ENCODE data around the gene EPHB6. TPM values are rescaled to one million over a fixed set of nuclear protein-coding genes. Genes with fewer than 3 reads are reported as not detected.

EPHB6 gene
- total RNA-seq, 4 donors from 2014 or later = 158 to 346 (median 221) TPM

- WGBS, 2 donors = 69 to 78% methylated on average over 7 to 11 of the region's 14 CpGs
- intact Hi-C loops (cut with DNase I; ENCODE audit: low total_unique reads) = no loop called here
- no peak for TF ChIP-seq POLR2A (IDR thresholded peaks at IDR 0.05)
- no peak for TF ChIP-seq CTCF (IDR thresholded peaks at IDR 0.05)
- DNase-seq (ENCODE audit: low spot score in 2 of 2) = peak in 1 of 2 donors; percentile 83
- H3K4me3 ChIP-seq (ENCODE audit: low read depth, poor library complexity, severe bottlenecking) = no peak overlapping the region
Observed at GRCh38 chr7:142870566-142871259, 15.8 kb downstream of the EPHB6 start.

GRCh38 chr7:142871260-142872105 is 16.6 kb downstream of the EPHB6 start:
- TF ChIP-seq POLR2A (IDR thresholded peaks at IDR 0.05) (no peak), CTCF (IDR thresholded peaks at IDR 0.05) (no peak)
- WGBS, 2 donors = 73 to 79% methylated on average over 23 of the region's 23 CpGs
- peak in 1 of 2 donors; percentile 66 for DNase-seq (ENCODE audit: low spot score in 2 of 2)
- intact Hi-C loops (cut with DNase I; ENCODE audit: low total_unique reads) = no loop called here
- no peak overlapping the region for H3K4me3 ChIP-seq (ENCODE audit: low read depth, poor library complexity, severe bottlenecking)

- TF ChIP-seq POLR2A (IDR thresholded peaks at IDR 0.05) = no peak
- peak in 1 of 2 donors; percentile 81 for DNase-seq (ENCODE audit: low spot score in 2 of 2)
- WGBS, 2 donors = 88 to 92% methylated on average over 14 to 15 of the region's 15 CpGs
- intact Hi-C loops (cut with DNase I; ENCODE audit: low total_unique reads) = no loop called here
- no peak overlapping the region for H3K4me3 ChIP-seq (ENCODE audit: low read depth, poor library complexity, severe bottlenecking)
Observed at GRCh38 chr7:142872106-142872675, 17.3 kb downstream of the EPHB6 start.

- WGBS, 2 donors = 73% methylated on average over 11 of the region's 11 CpGs
Observed at GRCh38 chr7:142873281-142873784, 18.5 kb downstream of the EPHB6 start.

DNA sequence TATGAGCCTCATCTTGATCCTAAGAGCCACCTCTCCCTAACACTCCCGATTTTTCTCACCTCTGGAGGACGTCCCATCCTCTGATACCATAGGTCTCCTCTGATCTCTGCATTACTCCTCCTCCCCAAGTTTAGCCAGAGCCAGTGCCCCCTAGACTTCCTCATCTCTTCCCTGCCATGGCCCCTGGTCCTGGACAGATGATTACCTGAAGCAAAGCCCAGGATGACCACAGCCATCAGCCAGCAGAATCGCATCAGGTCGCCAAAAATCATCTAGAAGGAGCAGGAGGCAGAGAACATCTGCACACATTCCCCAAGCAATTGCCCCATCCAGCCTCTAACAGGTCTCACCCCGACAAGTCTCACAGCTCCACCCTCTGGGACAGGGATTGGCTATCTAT is 19.0 kb downstream of the EPHB6 start:
- intact Hi-C loops (cut with DNase I; ENCODE audit: low total_unique reads) = no loop called here
- WGBS, 2 donors = 72 to 73% methylated on average over 5 of the region's 5 CpGs
- no peak overlapping the region for H3K4me3 ChIP-seq (ENCODE audit: low read depth, poor library complexity, severe bottlenecking)
- DNase-seq (ENCODE audit: low spot score in 2 of 2) = peak in 1 of 2 donors; percentile 54
- TF ChIP-seq CTCF (IDR thresholded peaks at IDR 0.05) = no peak
- no peak for TF ChIP-seq POLR2A (IDR thresholded peaks at IDR 0.05)

More at GRCh38 chr7:142873281-142873784, 18.5 kb downstream of the EPHB6 start:
- H3K4me3 ChIP-seq (ENCODE audit: low read depth, poor library complexity, severe bottlenecking) = no peak overlapping the region
- TF ChIP-seq CTCF (IDR thresholded peaks at IDR 0.05) = no peak
- no peak for TF ChIP-seq POLR2A (IDR thresholded peaks at IDR 0.05)
- DNase-seq (ENCODE audit: low spot score in 2 of 2) = peak in 1 of 2 donors; percentile 84
- intact Hi-C loops (cut with DNase I; ENCODE audit: low total_unique reads) = no loop called here

DNA sequence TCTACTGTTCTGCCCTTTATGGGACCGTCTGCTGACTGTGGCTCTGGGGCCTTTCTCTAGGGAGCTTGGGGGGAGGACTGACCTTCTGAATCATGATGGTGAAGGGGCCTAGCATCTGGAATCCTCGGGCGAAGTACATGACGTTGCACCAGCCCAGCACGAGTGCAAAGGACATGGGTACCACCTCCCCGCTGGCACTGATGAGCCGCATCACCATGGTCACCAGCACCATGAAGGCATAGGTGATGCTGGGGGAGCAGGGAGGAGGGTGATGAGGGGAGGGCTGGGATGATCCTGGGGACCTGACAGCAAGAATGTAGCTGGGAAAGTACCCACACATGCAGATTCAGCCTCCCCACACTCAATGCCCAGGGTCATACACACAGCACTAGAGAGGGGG is 19.5 kb downstream of the EPHB6 start:
- intact Hi-C loops (cut with DNase I; ENCODE audit: low total_unique reads) = no loop called here
- peak in 1 of 2 donors; percentile 82 for DNase-seq (ENCODE audit: low spot score in 2 of 2)
- TF ChIP-seq POLR2A (IDR thresholded peaks at IDR 0.05) (no peak), CTCF (IDR thresholded peaks at IDR 0.05) (no peak)
- H3K4me3 ChIP-seq (ENCODE audit: low read depth, poor library complexity, severe bottlenecking) = no peak overlapping the region
- 83 to 94% methylated on average over 7 of the region's 7 CpGs for WGBS, 2 donors

Data from lower leg skin (tissue), 4 donors.